GM12874 (cell line): ENCODE data around the gene PRR14L.

Source experiments
- TF ChIP-seq, protein P1 (sequence below): IDR thresholded peaks from 2 replicates; pipeline ENCODE4 v1.5.1; 2011; ENCODE audit warnings: low read depth, mild to moderate bottlenecking, control low read depth, low read length, moderate library complexity; ENCODE audit not compliant: insufficient read depth

The PRR14L gene

DNA sequence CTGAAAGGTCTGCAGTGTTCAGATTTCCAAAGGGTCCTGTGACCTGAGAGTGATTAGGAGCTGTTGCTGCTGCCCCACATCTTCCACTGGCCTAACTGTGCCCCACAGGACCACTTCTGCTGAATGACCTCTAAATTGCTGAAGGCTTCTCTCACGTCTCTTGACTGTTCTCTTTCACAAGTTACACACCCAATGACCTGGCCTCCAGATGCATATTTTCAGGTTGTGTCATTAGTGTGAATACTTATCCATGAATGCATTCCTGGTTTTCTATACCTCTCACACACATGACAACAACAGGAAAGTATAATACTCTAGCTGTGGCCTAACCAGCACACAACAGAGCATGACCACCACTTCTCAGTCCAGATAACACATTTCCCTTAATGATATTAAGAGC is 15.4 kb downstream of the PRR14L start:
- TF ChIP-seq, protein P1, sequence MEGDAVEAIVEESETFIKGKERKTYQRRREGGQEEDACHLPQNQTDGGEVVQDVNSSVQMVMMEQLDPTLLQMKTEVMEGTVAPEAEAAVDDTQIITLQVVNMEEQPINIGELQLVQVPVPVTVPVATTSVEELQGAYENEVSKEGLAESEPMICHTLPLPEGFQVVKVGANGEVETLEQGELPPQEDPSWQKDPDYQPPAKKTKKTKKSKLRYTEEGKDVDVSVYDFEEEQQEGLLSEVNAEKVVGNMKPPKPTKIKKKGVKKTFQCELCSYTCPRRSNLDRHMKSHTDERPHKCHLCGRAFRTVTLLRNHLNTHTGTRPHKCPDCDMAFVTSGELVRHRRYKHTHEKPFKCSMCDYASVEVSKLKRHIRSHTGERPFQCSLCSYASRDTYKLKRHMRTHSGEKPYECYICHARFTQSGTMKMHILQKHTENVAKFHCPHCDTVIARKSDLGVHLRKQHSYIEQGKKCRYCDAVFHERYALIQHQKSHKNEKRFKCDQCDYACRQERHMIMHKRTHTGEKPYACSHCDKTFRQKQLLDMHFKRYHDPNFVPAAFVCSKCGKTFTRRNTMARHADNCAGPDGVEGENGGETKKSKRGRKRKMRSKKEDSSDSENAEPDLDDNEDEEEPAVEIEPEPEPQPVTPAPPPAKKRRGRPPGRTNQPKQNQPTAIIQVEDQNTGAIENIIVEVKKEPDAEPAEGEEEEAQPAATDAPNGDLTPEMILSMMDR, result no peak

DNA sequence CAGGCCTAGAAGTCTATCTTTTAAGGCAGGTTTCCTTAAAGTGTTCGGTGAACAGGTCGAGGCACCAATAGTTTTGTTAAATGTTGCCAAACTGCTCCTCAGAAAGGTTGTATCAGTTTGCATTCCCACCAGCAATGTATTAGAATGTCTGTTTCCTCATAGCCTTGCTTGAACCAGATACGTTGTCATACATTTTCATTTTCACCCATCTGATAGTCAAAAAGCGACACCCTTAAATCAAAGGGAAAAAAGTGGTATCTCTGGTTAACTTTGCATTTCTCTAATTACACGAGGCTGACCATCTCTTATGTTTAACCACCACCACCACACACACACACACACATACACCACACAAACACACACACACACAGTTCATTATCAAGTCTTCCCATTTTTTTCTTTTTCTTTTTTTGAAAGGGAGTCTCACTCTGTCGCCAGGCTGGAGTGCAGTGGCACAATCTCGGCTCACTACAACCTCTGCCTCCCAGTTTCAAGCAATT is 16.3 kb downstream of the PRR14L start:
- TF ChIP-seq, protein P1, result no peak

DNA sequence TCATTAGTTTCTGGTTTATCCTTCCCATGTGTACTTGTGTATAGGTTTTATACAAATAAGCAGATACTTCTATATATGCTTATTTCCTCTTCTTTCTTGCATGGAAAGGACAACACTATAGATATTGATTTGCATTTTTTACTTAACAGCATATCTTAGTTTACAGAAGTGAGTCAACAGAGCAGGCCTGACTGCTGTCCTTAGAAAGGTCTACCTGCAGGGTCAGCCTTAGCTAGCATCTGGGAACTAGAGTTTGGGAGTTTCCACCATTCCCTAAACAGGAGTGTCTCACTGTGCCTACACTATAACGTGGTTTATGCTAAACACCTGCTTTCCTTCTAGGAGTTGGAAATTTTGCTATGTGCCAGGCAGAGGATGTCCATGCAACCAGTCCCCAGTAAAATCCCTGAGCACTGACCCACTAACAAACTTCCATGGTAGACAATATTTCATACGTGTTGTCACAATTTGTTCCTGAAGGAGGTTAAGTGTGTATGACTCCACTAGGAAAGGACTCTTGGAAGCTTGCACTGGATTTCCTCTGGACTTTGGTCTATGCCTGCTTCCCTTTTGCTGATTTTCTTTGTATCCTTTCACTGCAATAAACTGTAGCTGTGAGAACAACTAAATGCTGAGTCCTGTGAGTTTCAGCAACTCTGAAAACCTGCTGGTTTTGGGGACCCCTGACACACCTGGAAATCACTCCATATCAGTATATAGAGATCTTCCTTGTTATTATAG is 17.7 kb downstream of the PRR14L start:
- TF ChIP-seq, protein P1, result no peak

DNA sequence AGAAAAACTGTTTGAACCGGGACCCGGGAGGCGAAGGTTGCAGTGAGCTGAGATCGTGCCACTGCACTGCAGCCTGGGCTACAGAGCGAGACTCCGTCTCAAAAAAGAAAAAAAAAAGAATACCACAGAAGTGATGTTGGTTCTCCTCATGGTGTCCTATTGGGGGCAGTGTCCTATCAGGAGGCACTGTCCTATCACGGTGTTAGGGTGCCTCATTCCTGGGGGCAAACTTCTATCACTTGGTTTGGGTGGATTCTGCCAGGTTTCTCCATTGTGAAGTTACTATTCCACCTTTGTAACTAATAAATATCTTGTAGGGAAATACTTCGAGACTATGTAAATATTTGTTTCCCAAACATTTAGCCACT is 19.6 kb downstream of the PRR14L start:
- TF ChIP-seq, protein P1, result no peak

DNA sequence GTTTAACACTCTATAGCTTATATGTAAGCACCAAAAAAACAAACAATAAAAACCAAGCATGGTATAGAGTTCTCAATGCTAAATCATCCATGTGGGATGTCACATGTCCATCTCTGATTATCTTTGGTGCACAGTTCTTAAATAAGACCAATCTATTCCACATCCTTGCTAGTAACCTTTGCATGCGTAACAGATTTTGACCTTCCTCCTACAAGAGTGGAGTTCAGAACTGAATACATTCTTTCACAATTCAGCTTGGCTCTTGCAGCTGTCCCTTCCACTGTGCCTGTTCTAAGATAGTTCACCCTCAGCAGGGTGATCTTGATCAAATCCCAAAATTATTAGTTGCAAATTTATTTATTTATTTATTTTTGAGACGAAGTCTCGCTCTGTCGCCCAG is 21.1 kb downstream of the PRR14L start:
- TF ChIP-seq, protein P1, result no peak

DNA sequence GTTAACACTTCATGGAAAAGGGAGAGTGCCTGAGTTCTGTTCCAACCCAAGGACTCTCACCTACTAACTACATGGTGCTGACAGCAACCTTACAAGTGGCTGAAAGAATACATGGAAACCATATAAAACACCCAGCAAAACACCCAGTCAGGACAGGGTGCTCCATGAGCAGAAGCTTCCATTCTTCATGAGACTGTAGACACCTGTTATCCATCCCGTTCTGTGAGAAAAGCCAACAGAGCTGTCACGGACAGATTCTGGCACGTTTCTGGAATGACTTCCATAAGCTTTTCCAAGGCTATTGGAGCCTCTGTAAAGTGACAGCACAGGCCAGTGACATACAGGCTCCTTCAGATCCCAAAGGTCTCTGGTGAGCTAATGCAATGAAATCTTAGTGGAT is 23.2 kb downstream of the PRR14L start:
- TF ChIP-seq, protein P1, result no peak

DNA sequence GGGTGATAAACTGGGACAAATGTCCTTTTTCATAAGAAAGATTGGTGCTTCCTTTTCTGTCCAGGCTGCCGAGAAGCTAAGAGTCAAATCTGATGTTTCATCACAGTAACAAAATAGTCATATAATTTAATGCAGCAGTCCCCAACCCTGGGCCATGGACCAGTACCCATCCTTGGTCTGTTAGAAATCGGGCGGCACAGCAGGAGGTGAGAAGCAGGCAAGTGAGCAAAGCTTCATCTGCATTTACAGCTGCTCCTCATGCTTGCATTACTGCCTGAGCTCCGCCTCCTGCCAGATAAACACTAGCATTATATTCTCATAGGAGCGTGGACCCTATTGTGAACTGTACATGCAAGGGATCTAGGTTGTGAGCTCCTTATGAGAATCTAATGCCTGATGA is 26.2 kb downstream of the PRR14L start:
- TF ChIP-seq, protein P1, result no peak
